Measurements from ENCODE around the gene SLC25A15. TPM values are rescaled to one million over a fixed set of nuclear protein-coding genes. Genes with fewer than 3 reads are reported as not detected.

Gene SLC25A15
- total RNA-seq, 1 experiment from 2014 or later = 24.5 TPM

DNA sequence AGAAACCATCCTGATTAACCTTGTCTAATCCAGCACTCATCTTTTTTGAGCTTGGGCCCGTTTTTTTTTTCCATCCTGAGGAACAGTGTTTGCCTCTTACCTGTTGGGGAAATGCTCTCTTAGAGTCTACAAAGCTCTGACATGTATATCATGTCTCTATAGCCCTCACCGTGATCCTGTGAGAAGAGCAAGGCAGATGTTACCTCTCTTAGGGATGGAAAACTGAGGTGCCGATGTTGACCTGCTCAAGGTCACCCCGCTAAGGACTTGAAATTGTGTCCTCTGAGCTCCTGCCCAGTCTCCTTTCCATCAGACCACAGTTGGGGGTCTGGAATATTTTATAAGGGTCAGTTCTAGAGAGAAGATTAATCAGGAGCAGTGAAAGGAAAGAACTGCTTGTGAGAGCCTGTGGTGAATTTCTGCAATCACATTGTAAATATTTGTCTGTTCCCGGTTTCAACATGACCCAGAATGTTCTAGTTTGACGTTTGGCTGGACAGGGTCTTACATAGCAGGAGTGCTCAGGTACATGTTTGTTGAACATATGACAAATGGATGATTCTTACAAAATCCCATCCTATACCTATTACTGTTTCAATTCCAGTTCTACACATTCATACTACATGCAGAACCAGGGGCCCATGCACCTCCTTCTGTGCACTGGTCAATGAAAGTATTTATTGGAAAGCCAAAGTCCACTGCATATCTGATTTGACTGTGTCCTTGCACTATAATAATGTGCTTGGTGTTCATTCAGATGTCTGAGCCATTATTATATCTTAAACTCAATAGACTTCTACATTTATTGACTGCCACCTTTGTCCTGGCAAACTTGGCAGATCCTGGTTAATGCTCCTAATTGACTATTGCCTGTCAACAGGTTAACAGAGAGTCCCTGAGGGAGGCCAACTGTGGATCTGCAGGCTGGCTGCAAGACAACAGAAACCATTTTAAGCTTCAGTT, 12.1 kb downstream of the SLC25A15 start:
- intact Hi-C loops (cut with micrococcal nuclease) = no loop called here
- H3K9me3 ChIP-seq (ENCODE audit: control insufficient read depth in 1 of 2, insufficient read depth in 1 of 2, low read depth in 1 of 2, low read length in 2 of 2) = no peaks in the 10 kb centered on the region
- no peak overlapping the region for H3K27ac ChIP-seq (ENCODE audit: low read depth, low read length)
- BruUV-seq (replicated peaks) = no TSS peak
- peaks cover 10 to 24% of the 10 kb centered on the region in 2 experiments; a peak in 3 of 4 replicates for H3K36me3 ChIP-seq (ENCODE audit: control insufficient read depth in 1 of 2, insufficient read depth in 2 of 2, low read length in 2 of 2)
- H3K9ac ChIP-seq (ENCODE audit: low read length) = no peak overlapping the region
- ATAC-seq (no peak), DNase-seq (ENCODE audit: low read depth, low spot score) (no peak)
- no peak overlapping the region for H2AFZ ChIP-seq (ENCODE audit: low read depth, low read length, poor library complexity, severe bottlenecking)
- no peaks in the 10 kb centered on the region for H3K4me1 ChIP-seq (ENCODE audit: control insufficient read depth in 1 of 2, insufficient read depth in 2 of 2, low read length in 2 of 2)
- H3K4me3 ChIP-seq (replicated peaks in 1 of 2; ENCODE audit: low read depth in 1 of 2, low read length in 2 of 2) = no peak overlapping the region
- no peaks in the 10 kb centered on the region for H3K27me3 ChIP-seq (ENCODE audit: insufficient read depth, low read length)
- RAD21 ChIA-PET (ENCODE audit: low non-redundant PET in 1 of 2, low total read pairs in 2 of 2, uncharacterized antibody in 2 of 2, unreplicated experiment in 2 of 2) = no interaction called here
- no peaks in the 10 kb centered on the region for H4K20me1 ChIP-seq (ENCODE audit: insufficient read depth)
- CTCF ChIA-PET = interaction anchor here (0.5 kb wide), 1 partner anchor 26 kb away, joined by 3 read pairs; no protein-coding TSS in a partner anchor
- H3K4me2 ChIP-seq (ENCODE audit: low read length) = no peak overlapping the region
- no peaks in the 10 kb centered on the region for H3K79me2 ChIP-seq (ENCODE audit: insufficient read depth, low read length)
- H3K9me2 ChIP-seq (ENCODE audit: insufficient read depth) = no peaks in the 10 kb centered on the region
- POLR2A ChIA-PET = interaction anchor here (0.7 kb wide), 1 partner anchor 19 kb away, joined by 4 read pairs; no protein-coding TSS in a partner anchor
- TF ChIP-seq ZNF274 (IDR thresholded peaks at IDR 0.05; ENCODE audit: low read depth, low read length) (no peak), CEBPB (IDR thresholded peaks at IDR 0.05; ENCODE audit: low read depth) (no peak), JUND (IDR thresholded peaks at IDR 0.05) (no peak), REST (IDR thresholded peaks at IDR 0.05; ENCODE audit: low read depth) (no peak), ZBTB33 (IDR thresholded peaks at IDR 0.05; ENCODE audit: extremely low read depth, insufficient replicate concordance, low read length) (no peak), POLR2A (IDR thresholded peaks at IDR 0.05; ENCODE audit: borderline replicate concordance, extremely low read depth, insufficient read depth, insufficient read length) (no peak), SRF (IDR thresholded peaks at IDR 0.05; ENCODE audit: low read depth) (no peak), RAD21 (IDR thresholded peaks at IDR 0.05; ENCODE audit: low read depth) (no peak), CBX3 (IDR thresholded peaks at IDR 0.05; ENCODE audit: low read depth) (no peak), POLR2AphosphoS5 (IDR thresholded peaks at IDR 0.05; ENCODE audit: low read depth, low read length) (no peak), ELF1 (IDR thresholded peaks at IDR 0.05; ENCODE audit: borderline replicate concordance, low read depth) (no peak), ZFX (IDR thresholded peaks at IDR 0.05) (no peak), YY1 (IDR thresholded peaks at IDR 0.05; ENCODE audit: extremely low read depth, insufficient replicate concordance, low read depth, low read length) (no peak), SP1 (IDR thresholded peaks at IDR 0.05; ENCODE audit: low read depth) (no peak), EZH2 (IDR thresholded peaks at IDR 0.05) (no peak), SIN3A (IDR thresholded peaks at IDR 0.05; ENCODE audit: low read depth) (no peak)
- TF ChIP-seq, protein P1, sequence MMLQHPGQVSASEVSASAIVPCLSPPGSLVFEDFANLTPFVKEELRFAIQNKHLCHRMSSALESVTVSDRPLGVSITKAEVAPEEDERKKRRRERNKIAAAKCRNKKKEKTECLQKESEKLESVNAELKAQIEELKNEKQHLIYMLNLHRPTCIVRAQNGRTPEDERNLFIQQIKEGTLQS (IDR thresholded peaks at IDR 0.05) = no peak
- TF ChIP-seq, protein P2, sequence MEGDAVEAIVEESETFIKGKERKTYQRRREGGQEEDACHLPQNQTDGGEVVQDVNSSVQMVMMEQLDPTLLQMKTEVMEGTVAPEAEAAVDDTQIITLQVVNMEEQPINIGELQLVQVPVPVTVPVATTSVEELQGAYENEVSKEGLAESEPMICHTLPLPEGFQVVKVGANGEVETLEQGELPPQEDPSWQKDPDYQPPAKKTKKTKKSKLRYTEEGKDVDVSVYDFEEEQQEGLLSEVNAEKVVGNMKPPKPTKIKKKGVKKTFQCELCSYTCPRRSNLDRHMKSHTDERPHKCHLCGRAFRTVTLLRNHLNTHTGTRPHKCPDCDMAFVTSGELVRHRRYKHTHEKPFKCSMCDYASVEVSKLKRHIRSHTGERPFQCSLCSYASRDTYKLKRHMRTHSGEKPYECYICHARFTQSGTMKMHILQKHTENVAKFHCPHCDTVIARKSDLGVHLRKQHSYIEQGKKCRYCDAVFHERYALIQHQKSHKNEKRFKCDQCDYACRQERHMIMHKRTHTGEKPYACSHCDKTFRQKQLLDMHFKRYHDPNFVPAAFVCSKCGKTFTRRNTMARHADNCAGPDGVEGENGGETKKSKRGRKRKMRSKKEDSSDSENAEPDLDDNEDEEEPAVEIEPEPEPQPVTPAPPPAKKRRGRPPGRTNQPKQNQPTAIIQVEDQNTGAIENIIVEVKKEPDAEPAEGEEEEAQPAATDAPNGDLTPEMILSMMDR (IDR thresholded peaks at IDR 0.05 in 2 of 3, conservative IDR thresholded peaks at IDR 0.05 in 1 of 3; ENCODE audit: borderline replicate concordance in 1 of 3, insufficient read depth in 1 of 3, low read depth in 2 of 3, low read length in 2 of 3) = no peak
- TF ChIP-seq, protein P3, sequence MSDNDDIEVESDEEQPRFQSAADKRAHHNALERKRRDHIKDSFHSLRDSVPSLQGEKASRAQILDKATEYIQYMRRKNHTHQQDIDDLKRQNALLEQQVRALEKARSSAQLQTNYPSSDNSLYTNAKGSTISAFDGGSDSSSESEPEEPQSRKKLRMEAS (IDR thresholded peaks at IDR 0.05) = no peak

Data from HCT116 (cell line).